AG08395 (cell line): ENCODE data around the gene CRAMP1.
"Not testable (repeated sequence)": the region's sequence is repeated elsewhere in the genome, so short reads cannot be mapped to it uniquely, and the experiment has no call there.

ENCODE experiments used
- DNase-seq: peaks from one replicate; pipeline ENCODE4 v3.0.0; 2012; ENCODE audit warnings: mixed read lengths, low spot score

The CRAMP1 gene

GRCh38 chr16:1713331-1713730 lies 101.2 kb downstream of the CRAMP1 start:
- DNase-seq = no peak

- DNase-seq = no peak
Measured at GRCh38 chr16:1713933-1714332, 101.8 kb downstream of the CRAMP1 start.

GRCh38 chr16:1715220-1715619 lies 103.1 kb downstream of the CRAMP1 start:
- no peak for DNase-seq

GRCh38 chr16:1718236-1718635 lies 106.1 kb downstream of the CRAMP1 start:
- not testable (repeated sequence) for DNase-seq

GRCh38 chr16:1719559-1720229 lies 107.5 kb downstream of the CRAMP1 start:
- DNase-seq = not testable (repeated sequence)

GRCh38 chr16:1721372-1721771 lies 109.2 kb downstream of the CRAMP1 start:
- no peak for DNase-seq

GRCh38 chr16:1723450-1724147 lies 111.4 kb downstream of the CRAMP1 start:
- peak; percentile 64 for DNase-seq

- DNase-seq = no peak
Measured at GRCh38 chr16:1724491-1724890, 112.3 kb downstream of the CRAMP1 start.

GRCh38 chr16:1726661-1727502 lies 114.7 kb downstream of the CRAMP1 start:
- no peak for DNase-seq
